GM12872 (cell line): Measurements from ENCODE around the gene FGGY.

ENCODE experiments used
- CTCF ChIP-seq: IDR thresholded peaks from 3 replicates; pipeline ENCODE4 v1.5.1; 2011; ENCODE audit warnings: low read depth, mild to moderate bottlenecking, low read length, moderate library complexity; ENCODE audit not compliant: insufficient read depth

Gene FGGY

DNA sequence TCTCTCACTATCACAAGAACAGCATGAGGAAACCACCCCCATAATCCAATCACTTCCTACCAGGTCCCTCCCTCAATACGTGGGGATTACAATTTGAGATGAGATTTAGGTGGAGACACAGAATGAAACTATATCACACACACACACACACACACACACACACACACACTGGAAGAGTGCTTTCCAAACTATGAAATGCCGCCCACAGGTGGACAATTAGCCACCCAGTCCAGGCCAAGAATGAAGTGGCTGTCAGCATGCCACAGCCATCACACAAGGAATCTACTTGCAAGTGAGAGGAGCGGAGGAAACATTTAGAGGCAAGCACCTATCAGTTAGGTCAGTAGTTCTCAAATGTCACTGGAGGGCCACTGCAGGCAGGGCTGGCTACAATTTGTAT lies 412.4 kb downstream of the FGGY start:
- TF ChIP-seq CTCF: no peak

- TF ChIP-seq CTCF: no peak
These were observed 417.3 kb downstream of the FGGY start for GRCh38 chr1:59714219-59714618.

DNA sequence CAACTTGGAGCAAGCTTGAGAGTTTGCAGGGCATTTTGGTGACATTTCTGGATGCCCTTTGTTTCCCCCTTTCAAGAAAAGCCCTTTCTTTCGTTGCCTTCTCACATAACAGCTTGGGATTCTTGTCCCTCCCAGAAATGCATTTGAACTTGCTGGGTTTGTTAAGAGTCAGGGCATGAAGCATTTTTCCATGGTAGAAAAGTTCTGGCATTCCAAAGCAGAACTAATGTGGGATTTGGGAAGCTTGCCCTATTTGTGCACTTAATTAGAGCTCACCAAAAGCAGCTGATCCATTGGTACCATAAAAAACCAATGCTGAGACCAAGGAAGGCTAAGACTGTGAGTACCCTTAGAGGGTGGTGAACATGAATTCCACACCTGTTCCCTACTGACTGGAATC lies 418.1 kb downstream of the FGGY start:
- TF ChIP-seq CTCF: no peak

DNA sequence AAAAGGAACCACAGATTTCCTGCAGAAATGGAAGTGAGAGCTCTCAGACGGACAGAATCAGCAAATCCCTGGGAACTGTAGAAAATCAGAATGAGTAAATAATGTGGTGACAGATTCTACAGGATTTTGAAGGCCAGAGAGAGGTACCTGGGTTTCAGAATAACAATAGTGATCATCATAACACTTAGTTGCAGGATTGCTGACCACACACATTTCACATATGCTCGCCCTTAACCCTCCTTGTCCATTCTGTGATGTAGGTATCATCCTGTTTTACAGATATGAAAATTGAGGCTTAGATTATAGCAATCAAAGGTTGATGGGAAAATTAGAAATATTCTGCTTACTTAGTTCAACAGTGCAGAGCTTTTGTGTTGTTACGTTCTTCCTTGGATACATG lies 419.9 kb downstream of the FGGY start:
- no peak for TF ChIP-seq CTCF

DNA sequence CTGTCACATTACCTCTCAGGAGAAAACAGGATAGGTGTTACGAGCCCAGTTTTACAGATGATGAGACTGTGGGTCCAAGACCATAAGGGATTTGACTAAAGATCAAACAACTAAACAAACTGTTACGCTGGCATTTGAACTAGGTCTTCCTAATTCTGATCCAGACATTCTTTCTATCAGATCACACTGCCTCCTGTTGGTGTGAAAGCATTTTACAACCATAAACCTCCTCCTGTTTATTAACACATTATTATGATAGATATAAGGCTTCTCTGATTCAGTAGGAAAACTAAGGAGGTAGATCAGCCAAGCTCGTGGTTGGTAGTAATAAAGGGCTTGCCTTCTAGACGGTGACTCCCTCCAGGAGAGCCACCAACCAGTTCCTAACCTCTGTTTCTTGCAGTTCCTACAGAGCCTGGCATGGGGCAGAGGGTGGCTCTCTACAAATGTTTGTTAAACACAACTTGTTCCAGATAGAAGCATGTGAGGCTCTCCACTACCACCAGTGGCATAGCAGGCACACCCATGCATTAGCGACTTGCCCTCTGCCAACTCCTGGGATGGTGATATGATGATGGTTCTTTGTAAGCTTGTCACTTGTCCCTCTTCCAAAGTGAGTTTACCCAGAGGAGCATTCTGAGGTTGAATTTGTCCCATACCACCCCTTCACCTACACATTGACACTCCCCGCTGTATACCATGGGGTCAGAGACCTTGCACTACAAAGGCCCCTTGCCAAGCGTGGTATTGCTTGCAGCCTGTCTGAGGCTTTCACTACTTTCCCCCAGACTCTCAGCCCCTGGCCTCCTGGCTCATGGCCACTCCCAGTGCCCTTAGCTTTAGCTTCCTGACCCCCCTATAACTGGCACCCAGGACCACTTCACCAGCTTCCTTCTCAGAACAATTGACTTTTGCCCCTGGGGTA lies 421.4 kb downstream of the FGGY start:
- peak; percentile 48 for TF ChIP-seq CTCF

- no peak for TF ChIP-seq CTCF
These were observed 422.1 kb downstream of the FGGY start for GRCh38 chr1:59718989-59719360.

DNA sequence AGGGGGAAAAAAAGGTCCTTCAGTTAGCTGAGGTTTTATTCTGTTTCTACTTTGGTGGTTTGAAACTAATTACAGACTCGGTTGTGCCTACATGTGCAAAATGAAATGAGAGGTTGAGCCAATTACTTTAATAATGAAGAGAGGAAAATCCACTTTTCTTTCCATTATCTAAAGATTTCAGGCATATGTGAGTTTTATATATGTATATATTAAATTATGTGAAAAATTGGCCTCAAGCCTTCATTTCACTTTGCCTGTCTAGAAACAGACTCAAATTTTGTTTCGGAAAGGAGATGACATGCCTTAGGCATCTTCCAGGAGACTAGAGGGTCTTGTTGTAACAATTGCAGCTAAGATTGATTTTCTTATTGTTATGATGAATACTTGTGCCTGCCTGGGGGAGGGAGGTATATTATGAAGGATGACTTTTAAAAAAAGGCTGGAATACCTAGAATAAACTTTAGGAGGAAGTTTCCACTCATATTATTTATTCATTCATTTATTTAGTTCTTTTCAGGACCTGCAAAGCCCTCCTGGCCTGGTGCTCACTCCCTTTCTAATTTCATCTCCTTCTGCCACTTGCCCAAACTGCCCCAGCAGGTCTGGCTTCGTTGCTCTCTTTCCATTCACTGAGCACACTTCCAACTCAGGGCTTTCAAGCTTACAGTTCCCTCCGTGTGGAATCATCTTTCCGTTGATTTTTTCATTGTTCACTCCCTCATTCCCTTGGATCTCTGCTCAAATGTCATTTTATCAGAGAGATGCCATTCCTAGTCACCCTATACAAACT lies 423.6 kb downstream of the FGGY start:
- no peak for TF ChIP-seq CTCF
